ENCODE measurements around the gene TERC. TPM values are rescaled to one million over a fixed set of nuclear protein-coding genes. Genes with fewer than 3 reads are reported as not detected.

Gene TERC
- total RNA-seq (10 to 100 TPM; 15.6 to 15.7 TPM), polyA plus RNA-seq (under 1 TPM in 1 of 2 donors, not detected in 1; 0.53 TPM)

DNA sequence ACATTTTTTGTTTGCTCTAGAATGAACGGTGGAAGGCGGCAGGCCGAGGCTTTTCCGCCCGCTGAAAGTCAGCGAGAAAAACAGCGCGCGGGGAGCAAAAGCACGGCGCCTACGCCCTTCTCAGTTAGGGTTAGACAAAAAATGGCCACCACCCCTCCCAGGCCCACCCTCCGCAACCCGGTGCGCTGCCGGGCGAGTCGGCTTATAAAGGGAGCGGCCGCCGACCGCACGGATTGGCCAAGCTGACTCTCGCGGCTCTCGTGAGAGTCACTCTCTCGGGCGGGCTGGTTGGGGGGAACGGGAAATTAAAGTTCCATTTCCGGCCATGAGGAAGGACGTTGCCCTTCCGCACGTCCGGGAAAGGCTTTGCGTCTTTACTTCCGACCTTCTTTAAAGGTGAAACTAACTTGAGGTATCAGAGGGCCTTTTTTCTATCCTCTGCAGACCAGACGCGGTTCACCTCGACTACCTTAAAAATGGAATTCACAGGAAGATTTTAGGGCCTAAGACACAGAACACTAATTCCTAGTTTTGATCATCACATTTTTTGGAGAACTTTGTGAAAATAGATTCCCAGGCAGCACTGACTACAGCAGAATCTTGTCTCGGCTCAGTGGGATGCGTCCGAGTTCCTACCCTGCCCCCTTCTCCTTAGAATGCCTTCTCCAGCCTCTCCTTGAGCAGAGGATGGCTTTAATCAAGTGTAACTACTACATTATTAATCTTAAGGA lies at the start of gene TERC:
TERC (minus strand) TSS at position 179 of the 731 bp plus-strand sequence.
- H3K9me3 Mint-ChIP-seq: peaks cover 0 to 7% (median 0%) of the 10 kb centered on the region in 8 donors
- ChIA-PET POLR2A (ENCODE audit: partially characterized antibody) (interaction anchor here (0.8 to 4.9 kb wide), 15 partner anchors 8 to 1144 kb away, joined by 3 to 120 read pairs (median 6); partner anchors contain the start of genes EIF5A2, LRRC34, LRRIQ4 and MYNN), CTCF (ENCODE audit: partially characterized antibody) (interaction anchor here (0.6 to 3.9 kb wide), 4 partner anchors 8 to 272 kb away, joined by 3 to 37 read pairs (median 3); partner anchors contain the start of genes GPR160 and MYNN)
- peaks cover 19% of the 10 kb centered on the region for H3K4me1 ChIP-seq (ENCODE audit: insufficient read depth, low read length)
- peak within 1 kb of the TSS; percentile 94 to 98 (median 98) for H3K4me3 Mint-ChIP-seq
- peaks cover 17 to 44% (median 24%) of the 10 kb centered on the region in 4 donors for H3K4me1 Mint-ChIP-seq
- intact Hi-C loops (cut with micrococcal nuclease): loop anchor here (1.0 to 10.0 kb wide), 7 partner anchors 8 to 1700 kb away; partner anchors contain the start of genes EIF5A2, MYNN, PHC3 and RPL22L1
- no peaks in the 10 kb centered on the region for H3K27me3 ChIP-seq (ENCODE audit: insufficient read depth, low read length)
- no peaks in the 10 kb centered on the region for H3K27me3 Mint-ChIP-seq
- peak within 1 kb of the TSS; percentile 95 to 99 (median 98) for H3K27ac Mint-ChIP-seq
- DNase-seq: peak; percentile 93 to 96 (median 95)
- peak within 1 kb of the TSS; percentile 87 for H3K27ac ChIP-seq (ENCODE audit: low read depth, low read length)
- H3K36me3 Mint-ChIP-seq: peaks cover 0 to 7% of the 10 kb centered on the region in 2 donors
- H3K36me3 ChIP-seq (ENCODE audit: insufficient read depth, low read length): no peaks in the 10 kb centered on the region
- no peaks in the 10 kb centered on the region for H3K9me3 ChIP-seq (ENCODE audit: control insufficient read depth in 1 of 2, low read length in 2 of 2)
- H3K4me3 ChIP-seq (ENCODE audit: low read length in 2 of 2): peak within 1 kb of the TSS; percentile 36 to 70

DNA sequence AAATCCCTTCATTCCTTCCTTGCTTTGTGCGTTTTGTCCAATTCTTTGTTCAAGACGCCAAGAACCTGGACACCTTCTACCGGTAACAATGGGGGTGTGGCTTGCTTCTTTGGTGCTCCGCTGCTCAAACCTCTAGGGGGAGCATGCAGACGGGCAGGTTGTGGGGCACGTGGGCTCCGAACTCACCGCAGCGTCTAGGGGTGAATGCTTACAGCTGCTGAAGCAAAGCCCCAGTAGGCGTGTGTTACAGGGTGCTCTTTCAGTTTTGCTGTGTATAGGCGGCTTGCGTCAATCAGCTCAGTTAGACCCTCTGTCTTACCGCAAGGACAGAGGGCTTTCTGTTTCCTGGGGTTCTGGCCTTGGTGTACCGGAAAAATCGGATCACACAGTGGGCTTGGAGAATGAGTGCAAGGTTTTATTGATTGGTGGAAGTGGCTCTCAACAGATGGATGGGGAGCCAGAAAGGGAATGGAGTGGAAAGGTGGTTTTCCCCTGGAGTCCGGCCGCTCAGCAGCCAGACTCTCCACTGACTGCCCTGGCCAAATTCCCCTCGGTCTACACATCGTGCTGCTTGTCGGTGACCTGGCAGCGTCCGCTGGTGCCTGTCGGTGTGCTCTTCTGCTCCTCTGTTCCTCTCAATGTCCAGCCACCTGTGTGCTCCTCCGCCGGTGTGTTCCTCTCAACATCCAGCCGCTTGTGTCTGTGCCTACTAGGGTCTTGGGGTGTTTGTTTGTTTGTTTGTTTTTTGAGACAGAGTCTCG lies 49.1 kb upstream of the TERC start:
- Mint-ChIP-seq H3K27ac (peak overlapping the region; percentile 7 to 87 (median 74)), H3K4me1 (peaks cover 17 to 29% (median 19%) of the 10 kb centered on the region in 4 donors), H3K27me3 (peaks cover 3 to 5% of the 10 kb centered on the region in 2 donors), H3K36me3 (peaks cover 0 to 8% of the 10 kb centered on the region in 2 donors), H3K9me3 (peaks cover 0 to 22% (median 12%) of the 10 kb centered on the region in 8 donors), H3K4me3 (peak overlapping the region; percentile 79 to 98 (median 86))
- H3K36me3 ChIP-seq (ENCODE audit: insufficient read depth, low read length): no peaks in the 10 kb centered on the region
- intact Hi-C loops (cut with micrococcal nuclease): loop anchor here (1.0 to 5.0 kb wide), 3 partner anchors 51 to 368 kb away; partner anchors contain the start of genes PHC3 and SEC62
- H3K9me3 ChIP-seq (ENCODE audit: control insufficient read depth in 1 of 2, low read length in 2 of 2): peaks cover 0 to 8% of the 10 kb centered on the region in 2 donors
- no peaks in the 10 kb centered on the region for H3K27me3 ChIP-seq (ENCODE audit: insufficient read depth, low read length)
- POLR2A ChIA-PET (ENCODE audit: partially characterized antibody): no interaction called here
- no peak overlapping the region for H3K27ac ChIP-seq (ENCODE audit: low read depth, low read length)
- CTCF ChIA-PET (ENCODE audit: partially characterized antibody): interaction anchor here (1.2 kb wide), 1 partner anchor 41 kb away, joined by 3 read pairs; no protein-coding TSS in a partner anchor
- peaks cover 21% of the 10 kb centered on the region for H3K4me1 ChIP-seq (ENCODE audit: insufficient read depth, low read length)
- peak overlapping the region in 1 of 2 donors; percentile 65 for H3K4me3 ChIP-seq (ENCODE audit: low read length in 2 of 2)
- peak; percentile 69 to 85 (median 76) for DNase-seq

DNA sequence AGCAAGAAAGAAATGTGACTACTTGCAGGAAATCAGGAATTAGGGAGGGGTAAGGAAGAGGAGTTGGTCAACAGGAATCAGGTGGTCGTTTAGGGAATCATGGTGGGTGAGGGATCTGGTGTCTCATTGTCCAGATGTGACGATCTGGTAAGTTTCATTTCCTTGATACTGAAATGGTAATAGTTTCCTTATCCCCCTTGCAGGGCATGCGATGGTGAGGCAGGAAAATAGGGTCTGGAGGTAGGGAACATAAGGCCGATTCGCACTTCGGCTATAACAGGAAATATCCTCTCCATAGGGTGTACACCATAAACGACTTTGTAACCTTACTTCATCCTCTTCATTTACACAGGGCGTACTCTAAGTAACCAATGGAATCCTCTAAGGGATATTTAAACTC lies 48.4 kb upstream of the TERC start:
- Histone ChIP-seq H3K36me3 (ENCODE audit: insufficient read depth, low read length) (no peaks in the 10 kb centered on the region), H3K27me3 (ENCODE audit: insufficient read depth, low read length) (no peaks in the 10 kb centered on the region), H3K4me3 (ENCODE audit: low read length in 2 of 2) (peak overlapping the region; percentile 65 to 80), H3K9me3 (ENCODE audit: control insufficient read depth in 1 of 2, low read length in 2 of 2) (peaks cover 0 to 8% of the 10 kb centered on the region in 2 donors), H3K4me1 (ENCODE audit: insufficient read depth, low read length) (peaks cover 21% of the 10 kb centered on the region), H3K27ac (ENCODE audit: low read depth, low read length) (peak overlapping the region; percentile 40)
- H3K9me3 Mint-ChIP-seq: peaks cover 0 to 22% (median 12%) of the 10 kb centered on the region in 8 donors
- intact Hi-C loops (cut with micrococcal nuclease): loop anchor here (1.0 to 5.0 kb wide), 3 partner anchors 50 to 369 kb away; partner anchors contain the start of genes PHC3 and SEC62
- ChIA-PET POLR2A (ENCODE audit: partially characterized antibody) (interaction anchor here (0.7 to 2.2 kb wide), 5 partner anchors 9 to 153 kb away, joined by 3 to 16 read pairs (median 5); partner anchors contain the start of genes MYNN and SEC62), CTCF (ENCODE audit: partially characterized antibody) (interaction anchor here (0.9 to 1.9 kb wide), 2 partner anchors 50 to 154 kb away, joined by 3 to 8 read pairs; partner anchors contain the start of gene SEC62)
- peaks cover 17 to 29% (median 19%) of the 10 kb centered on the region in 4 donors for H3K4me1 Mint-ChIP-seq
- H3K27me3 Mint-ChIP-seq: peaks cover 2 to 4% of the 10 kb centered on the region in 2 donors
- H3K36me3 Mint-ChIP-seq: peaks cover 0 to 8% of the 10 kb centered on the region in 2 donors
- H3K4me3 Mint-ChIP-seq: peak overlapping the region; percentile 79 to 98 (median 86)
- peak overlapping the region; percentile 47 to 87 (median 63) for H3K27ac Mint-ChIP-seq
- DNase-seq: no peak

DNA sequence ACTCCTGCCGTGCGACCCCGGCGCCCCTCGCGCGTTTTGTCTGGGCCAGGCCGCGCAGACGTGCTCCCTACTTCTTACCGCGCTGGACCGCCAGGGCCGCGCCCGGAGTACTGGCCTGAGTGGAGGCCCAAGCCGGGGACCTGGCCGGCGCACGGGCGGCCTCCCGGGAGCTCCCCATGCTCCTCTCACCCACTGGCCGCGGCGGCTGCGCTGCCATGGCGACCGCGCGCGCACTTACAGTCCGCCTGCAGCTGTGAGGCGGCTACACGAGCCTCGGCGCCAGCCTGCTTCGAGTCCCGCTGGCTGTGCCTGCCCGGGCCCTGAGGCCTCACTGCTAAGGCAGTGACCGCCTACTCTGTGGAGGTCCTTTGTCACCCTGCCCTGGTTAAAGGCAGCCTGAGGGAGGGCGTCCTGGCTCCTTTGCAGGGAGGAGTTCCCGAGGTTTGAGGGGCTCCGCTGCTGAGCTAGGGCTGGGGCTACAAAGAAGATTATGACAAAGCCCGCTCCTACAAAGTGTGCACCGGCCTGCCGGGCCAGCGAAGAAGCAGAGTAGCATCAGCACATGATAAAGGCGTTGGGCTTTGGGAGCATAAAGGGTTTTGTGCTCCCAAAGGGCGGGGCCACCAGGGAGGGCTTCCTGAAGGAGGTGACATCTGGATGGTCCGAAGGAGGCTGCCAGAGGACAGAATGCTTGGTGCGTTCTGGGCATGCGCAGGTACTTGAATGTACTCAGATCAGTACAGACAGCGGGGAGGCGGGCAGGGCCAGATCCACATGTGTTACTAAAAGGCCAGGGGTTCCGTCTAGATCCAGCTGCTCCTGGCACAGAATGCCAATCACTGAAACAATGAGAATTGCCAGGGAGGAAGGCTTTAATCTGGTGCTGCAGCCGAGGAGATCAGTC lies 47.7 kb upstream of the TERC start, which contains the start of the genes LRRC34 and LRRIQ4:
LRRC34 (minus strand) TSS at position 573 of the 904 bp plus-strand sequence; CDS start at position 217, 356 bp downstream.
LRRIQ4 (plus strand) TSS at position 539 of the 904 bp plus-strand sequence. CDS start 9,052 bp downstream, outside the sequence.
- POLR2A ChIA-PET (ENCODE audit: partially characterized antibody): interaction anchor here (0.7 to 2.2 kb wide), 7 partner anchors 10 to 154 kb away, joined by 3 to 16 read pairs (median 4); partner anchors contain the start of genes ACTRT3, MYNN and SEC62
- Mint-ChIP-seq H3K4me1 (peaks cover 17 to 29% (median 19%) of the 10 kb centered on the region in 4 donors), H3K27me3 (peaks cover 0 to under 1% of the 10 kb centered on the region in 2 donors), H3K27ac (peak within 1 kb of the TSS; percentile 55 to 87 (median 65)), H3K9me3 (peaks cover 0 to 22% (median 12%) of the 10 kb centered on the region in 8 donors), H3K36me3 (peaks cover 0 to 8% of the 10 kb centered on the region in 2 donors), H3K4me3 (peak within 1 kb of the TSS; percentile 79 to 98 (median 86))
- CTCF ChIA-PET (ENCODE audit: partially characterized antibody): interaction anchor here (0.9 to 1.9 kb wide), 2 partner anchors 49 to 154 kb away, joined by 3 to 8 read pairs; partner anchors contain the start of gene SEC62
- DNase-seq: peak; percentile 45 to 68 (median 55)
- peak within 1 kb of the TSS; percentile 65 to 80 for H3K4me3 ChIP-seq (ENCODE audit: low read length in 2 of 2)
- intact Hi-C loops (cut with micrococcal nuclease): loop anchor here (1.0 to 5.0 kb wide), 4 partner anchors 39 to 370 kb away; partner anchors contain the start of genes MYNN, PHC3 and SEC62
- H3K4me1 ChIP-seq (ENCODE audit: insufficient read depth, low read length): peaks cover 21% of the 10 kb centered on the region
- peaks cover 0 to 8% of the 10 kb centered on the region in 2 donors for H3K9me3 ChIP-seq (ENCODE audit: control insufficient read depth in 1 of 2, low read length in 2 of 2)
- H3K27ac ChIP-seq (ENCODE audit: low read depth, low read length): peak within 1 kb of the TSS; percentile 40
- no peaks in the 10 kb centered on the region for H3K36me3 ChIP-seq (ENCODE audit: insufficient read depth, low read length)
- H3K27me3 ChIP-seq (ENCODE audit: insufficient read depth, low read length): no peaks in the 10 kb centered on the region

DNA sequence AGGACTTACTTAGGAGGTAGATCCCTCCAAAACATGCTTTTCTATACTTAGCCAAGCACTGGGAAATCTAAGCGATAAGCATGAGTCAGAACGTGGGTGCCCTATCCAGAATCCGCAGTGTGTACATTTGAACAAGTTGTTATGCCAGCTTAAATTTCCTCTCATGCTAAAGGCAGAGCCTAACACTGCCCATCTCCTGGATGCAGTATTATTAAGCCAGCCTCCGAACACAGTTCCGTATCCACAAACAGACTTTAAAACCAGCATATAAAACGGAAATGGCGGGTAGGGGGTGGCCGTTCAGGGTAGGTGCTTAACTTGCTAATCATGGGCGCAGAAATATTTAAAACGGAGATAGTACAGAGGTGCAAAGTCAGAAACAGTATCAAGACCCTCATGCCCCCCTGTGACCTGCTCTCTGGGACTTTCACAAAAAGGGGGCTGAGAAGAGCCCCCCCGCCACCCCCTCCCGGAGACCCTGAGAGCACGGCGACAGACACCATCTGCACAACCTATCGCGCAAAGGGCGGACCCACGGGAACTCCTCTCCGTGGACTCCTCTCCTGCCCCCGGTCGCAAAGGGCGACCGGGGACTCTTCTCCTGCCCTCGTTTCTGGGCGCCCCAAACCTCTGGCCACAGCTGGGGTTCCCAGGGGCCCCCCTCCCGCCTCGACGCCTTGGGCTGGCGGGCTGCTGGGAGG lies 46.9 kb upstream of the TERC start:
- peak overlapping the region in 3 of 7 donors; percentile 5 to 72 (median 65) for H3K27ac Mint-ChIP-seq
- H3K27me3 Mint-ChIP-seq: no peaks in the 10 kb centered on the region
- Histone ChIP-seq H3K4me1 (ENCODE audit: insufficient read depth, low read length) (peaks cover 21% of the 10 kb centered on the region), H3K27ac (ENCODE audit: low read depth, low read length) (no peak overlapping the region), H3K9me3 (ENCODE audit: control insufficient read depth in 1 of 2, low read length in 2 of 2) (peaks cover 0 to 8% of the 10 kb centered on the region in 2 donors), H3K36me3 (ENCODE audit: insufficient read depth, low read length) (no peaks in the 10 kb centered on the region), H3K27me3 (ENCODE audit: insufficient read depth, low read length) (no peaks in the 10 kb centered on the region), H3K4me3 (ENCODE audit: low read length in 2 of 2) (peak overlapping the region in 1 of 2 donors; percentile 65)
- H3K9me3 Mint-ChIP-seq: peaks cover 0 to 16% (median 12%) of the 10 kb centered on the region in 8 donors
- POLR2A ChIA-PET (ENCODE audit: partially characterized antibody): interaction anchor here (0.8 to 2.2 kb wide), 6 partner anchors 11 to 155 kb away, joined by 3 to 16 read pairs (median 4); partner anchors contain the start of genes ACTRT3, MYNN and SEC62
- H3K4me1 Mint-ChIP-seq: peaks cover 17 to 29% (median 19%) of the 10 kb centered on the region in 4 donors
- intact Hi-C loops (cut with micrococcal nuclease): loop anchor here (1.0 to 5.0 kb wide), 2 partner anchors 38 to 371 kb away; partner anchors contain the start of genes MYNN and PHC3
- peak in 1 of 5 donors; percentile 0 for DNase-seq
- H3K4me3 Mint-ChIP-seq: peak overlapping the region; percentile 60 to 98 (median 85)
- CTCF ChIA-PET (ENCODE audit: partially characterized antibody): interaction anchor here (0.9 to 1.9 kb wide), 2 partner anchors 13 to 49 kb away, joined by 3 to 8 read pairs; no protein-coding TSS in a partner anchor
- peaks cover 0 to 8% of the 10 kb centered on the region in 2 donors for H3K36me3 Mint-ChIP-seq

All from CD4-positive, alpha-beta memory T cell (primary cell).